K562 (cell line): ENCODE data around the gene SVEP1. TPM values are rescaled to one million over a fixed set of nuclear protein-coding genes. Genes with fewer than 3 reads are reported as not detected.

Experiments used
- ATAC-seq: fragments of 200-7000 bp; cut with Tn5 transposase; 3 replicates; pipeline ENCODE4 v1.9.1; 2020; ENCODE audit warnings: moderate library complexity
- BruUV-seq: library from RNA; stranded (reverse); fragments of 400-500 nt; replicated peaks from 2 replicates; lab custom pipeline; 2021; lab: Mats Ljungman, UMichigan
- CTCF ChIA-PET: fragments of 300-600 bp; formaldehyde crosslinking; extraction: SDS; loops from one replicate; lab custom pipeline; 2021; ENCODE audit warnings: low intra/inter-chr PET ratio; lab: Yijun Ruan, JAX
- POLR2A ChIA-PET: fragments of 300-600, 350-650 bp; sonication (Branson Sonifier 250); formaldehyde crosslinking; extraction: SDS; loops from one replicate; lab custom pipeline; 2021; ENCODE audit warnings: antibody characterized with exemption, inconsistent platforms; lab: Yijun Ruan, JAX
- DNase-seq, 4 experiments: peaks; one replicate each; pipeline versions ENCODE4 v3.0.0 to v3.0.0-alpha.2; 2011 to 2018; ENCODE audit warnings: low spot score in 3 of 4, mixed read lengths in 3 of 4; ENCODE audit errors: extremely low read depth in 1 of 4
- FAIRE-seq: peaks from 2 replicates; lab custom pipeline; 2011; peaks lifted over from hg19 to GRCh38; lab: Jason Lieb, UNC
- H2AFZ ChIP-seq: 2 replicates; pipeline ENCODE4 v1.6.0; 2011; ENCODE audit warnings: low read depth, low read length, control low read depth, inconsistent platforms
- H3K27ac ChIP-seq: fragments of 200-600 bp; 3 replicates; pipeline ENCODE4 v1.8.0; 2011; ENCODE audit warnings: low read depth, mild to moderate bottlenecking, control low read depth, inconsistent platforms, low read length, moderate library complexity, mixed read lengths; ENCODE audit errors: extremely low read depth
- H3K27me3 ChIP-seq, 2 experiments: fragments of 300-600 bp in 1 of 2; 2 replicates in 1 of 2; 3 replicates in 1 of 2; pipeline versions ENCODE4 v1.6.0 to v1.8.0; 2011; ENCODE audit warnings: inconsistent platforms in 2 of 2, low read length in 2 of 2, mild to moderate bottlenecking in 1 of 2, mixed read lengths in 1 of 2, moderate library complexity in 1 of 2; ENCODE audit not compliant: control insufficient read depth in 2 of 2, insufficient read depth in 2 of 2
- H3K36me3 ChIP-seq: fragments of 300-600 bp; 3 replicates; pipeline ENCODE4 v1.8.0; 2011; ENCODE audit warnings: mild to moderate bottlenecking, low read length, inconsistent platforms; ENCODE audit not compliant: control insufficient read depth, insufficient read depth
- H3K4me1 ChIP-seq, 2 experiments: fragments of 200-600 bp in 1 of 2; replicated peaks in 1 of 2; 2 replicates in 1 of 2; 3 replicates in 1 of 2; pipeline versions ENCODE4 v1.5.1 to v1.8.0; 2011; ENCODE audit warnings: inconsistent platforms in 2 of 2, low read length in 2 of 2, mild to moderate bottlenecking in 1 of 2, mixed read lengths in 1 of 2, moderate library complexity in 1 of 2; ENCODE audit not compliant: control insufficient read depth in 2 of 2, insufficient read depth in 2 of 2
- H3K4me2 ChIP-seq: 2 replicates; pipeline ENCODE4 v1.6.1; 2011; ENCODE audit warnings: low read length, control low read depth, inconsistent platforms, mixed read lengths; ENCODE audit not compliant: insufficient read depth
- H3K4me3 ChIP-seq: fragments of 200-600 bp; sonication (generic), shearing (Covaris generic); 2 replicates; pipeline ENCODE4 v1.5.1; 2016; ENCODE audit warnings: control low read depth, inconsistent platforms
- H3K79me2 ChIP-seq: fragments of 200-600 bp; 3 replicates; pipeline ENCODE4 v1.8.0; 2011; ENCODE audit warnings: low read length, inconsistent platforms; ENCODE audit not compliant: control insufficient read depth, insufficient read depth
- H3K9ac ChIP-seq, 2 experiments: 2 replicates each; pipeline versions ENCODE4 v1.6.0 to v1.6.1; 2011; ENCODE audit warnings: low read depth in 2 of 2, low read length in 2 of 2, control low read depth in 1 of 2, inconsistent platforms in 1 of 2, mild to moderate bottlenecking in 1 of 2, mixed read lengths in 1 of 2; ENCODE audit not compliant: insufficient read depth in 1 of 2
- H3K9me1 ChIP-seq: one replicate; pipeline ENCODE4 v1.6.0; 2011; ENCODE audit warnings: inconsistent platforms, mild to moderate bottlenecking, low read length, moderate library complexity; ENCODE audit not compliant: control insufficient read depth, insufficient read depth
- H3K9me3 ChIP-seq: replicated peaks from 2 replicates; pipeline ENCODE4 v1.5.1; 2011; ENCODE audit warnings: low read depth, low read length, inconsistent platforms; ENCODE audit not compliant: control insufficient read depth, insufficient read depth
- H4K20me1 ChIP-seq: replicated peaks from 2 replicates; pipeline ENCODE4 v1.6.1; 2011; ENCODE audit warnings: low read length, inconsistent platforms, mixed read lengths; ENCODE audit not compliant: control insufficient read depth, insufficient read depth
- ELK3 ChIP-seq: fragments of 450-650 bp; formaldehyde crosslinking; IDR thresholded peaks from 2 replicates; pipeline ENCODE4 v1.4.0; 2020; ENCODE audit warnings: mild to moderate bottlenecking
- EP300 ChIP-seq: IDR thresholded peaks from 2 replicates; pipeline ENCODE4 v1.6.1; 2012; ENCODE audit warnings: low read length, improper control_type of control experiment
- FOXA3 ChIP-seq, 2 experiments: fragments of 450-650 bp in 1 of 2; sonication (generic) in 1 of 2; formaldehyde crosslinking; IDR thresholded peaks in 1 of 2; conservative IDR thresholded peaks in 1 of 2; 2 replicates each; pipeline versions ENCODE4 v1.4.0 to v1.8.0; 2020 to 2022; ENCODE audit warnings: mild to moderate bottlenecking in 2 of 2, missing genetic modification reagents in 1 of 2
- HDAC6 ChIP-seq: IDR thresholded peaks from 2 replicates; pipeline ENCODE4 v1.6.1; 2012; ENCODE audit warnings: low read depth, mild to moderate bottlenecking, control low read depth, inconsistent platforms, low read length, moderate library complexity
- TSC22D4 ChIP-seq: fragments of 450-650 bp; IDR thresholded peaks from 2 replicates; pipeline ENCODE4 v1.6.1; 2016; ENCODE audit warnings: missing genetic modification characterization, missing biosample characterization, control low read depth
- U2AF1 ChIP-seq: fragments of 200-400 bp; formaldehyde crosslinking; optimal IDR thresholded peaks from 2 replicates; pipeline ENCODE3; 2017; ENCODE audit warnings: mild to moderate bottlenecking, low read depth, low read length, moderate library complexity
- WGBS: fragments of 100-300 bp; shearing (Covaris generic); methylation state at CpG from one replicate; pipeline ENCODE4 v1.1.6; 2016; ENCODE audit warnings: low coverage, mixed read lengths; ENCODE audit not compliant: insufficient coverage; ENCODE audit errors: missing lambda C conversion rate; 5-methylcytosine and 5-hydroxymethylcytosine counted together
- in situ Hi-C: fragments of 300-500 bp; cut with MboI; formaldehyde crosslinking; loops from 4 replicates; pipeline ENCODE4 v1.15.0; 2018; ENCODE audit warnings: inconsistent platforms, mixed read lengths
- intact Hi-C: fragments of 100-400 bp; cut with micrococcal nuclease; formaldehyde crosslinking; loops from 2 replicates; pipeline ENCODE4 v1.14.2; 2022
- polyA plus RNA-seq, 8 experiments: library from polyadenylated mRNA; depleted of rRNA in 4 of 8; stranded (reverse) in 5 of 8; unstranded in 3 of 8; fragments of >200 nt; fragmentation: Nextera tagmentation in 2 of 8; fragmentation: Illumina TruSeq in 1 of 8; extraction: Ambion mirVana in 2 of 8; extraction: Trizol in 1 of 8; gene quantifications; 2 replicates each; pipeline versions ENCODE4 v1.2.1 to v1.2.3, GENCODE V29; 2011 to 2014; ENCODE audit warnings: inconsistent platforms in 1 of 8, missing spikeins in 1 of 8
- total RNA-seq, 7 experiments: library from RNA; depleted of rRNA in 6 of 7; stranded (reverse); fragments of >200 nt in 6 of 7; fragmentation: Illumina TruSeq in 2 of 7; extraction: Trizol in 2 of 7; gene quantifications; 2 replicates each; pipeline versions ENCODE4 v1.2.1 to v1.2.3, GENCODE V29; 2011 to 2021; ENCODE audit warnings: low replicate concordance in 1 of 7
- TF ChIP-seq, protein P1 (sequence below): sonication (generic); formaldehyde crosslinking; IDR thresholded peaks from 2 replicates; pipeline ENCODE4 v1.8.1; 2023; ENCODE audit warnings: mild to moderate bottlenecking, missing genetic modification reagents
- TF ChIP-seq, protein P2 (sequence below): sonication (generic); formaldehyde crosslinking; IDR thresholded peaks from 2 replicates; pipeline ENCODE4 v1.8.1; 2022; ENCODE audit warnings: missing genetic modification reagents

Gene SVEP1
- total and polyA plus RNA-seq, 9 of the 15 experiments (the other 6 are each of a cell fraction or from before 2014, with no cell fraction given) = 0.20 to 0.84 (median 0.43) TPM

GRCh38 chr9:110606179-110606790 is 26.7 kb upstream of the SVEP1 start (continued):
- no peak for TF ChIP-seq EP300
- TF ChIP-seq FOXA3 (CRISPR knock-in tag; conservative IDR thresholded peaks at IDR 0.05 in 1 of 2, IDR thresholded peaks at IDR 0.05 in 1 of 2) = no peak
- TF ChIP-seq, all 486 proteins: peak for 0

- Histone ChIP-seq H3K4me2 (no peak overlapping the region), H3K9me3 (no peaks in the 10 kb centered on the region), H3K36me3 (no peaks in the 10 kb centered on the region), H3K79me2 (no peaks in the 10 kb centered on the region), H3K4me1 (no peaks in the 10 kb centered on the region), H3K27ac (no peak overlapping the region), H3K27me3 (no peaks in the 10 kb centered on the region), H3K4me3 (no peak overlapping the region), H3K9me1 (no peaks in the 10 kb centered on the region), H2AFZ (no peak overlapping the region), H4K20me1 (no peaks in the 10 kb centered on the region), H3K9ac (no peak overlapping the region)
- no peak for ATAC-seq
- ChIA-PET CTCF (no interaction called here), POLR2A (no interaction called here)
- FAIRE-seq = no peak
- TF ChIP-seq, protein P1, sequence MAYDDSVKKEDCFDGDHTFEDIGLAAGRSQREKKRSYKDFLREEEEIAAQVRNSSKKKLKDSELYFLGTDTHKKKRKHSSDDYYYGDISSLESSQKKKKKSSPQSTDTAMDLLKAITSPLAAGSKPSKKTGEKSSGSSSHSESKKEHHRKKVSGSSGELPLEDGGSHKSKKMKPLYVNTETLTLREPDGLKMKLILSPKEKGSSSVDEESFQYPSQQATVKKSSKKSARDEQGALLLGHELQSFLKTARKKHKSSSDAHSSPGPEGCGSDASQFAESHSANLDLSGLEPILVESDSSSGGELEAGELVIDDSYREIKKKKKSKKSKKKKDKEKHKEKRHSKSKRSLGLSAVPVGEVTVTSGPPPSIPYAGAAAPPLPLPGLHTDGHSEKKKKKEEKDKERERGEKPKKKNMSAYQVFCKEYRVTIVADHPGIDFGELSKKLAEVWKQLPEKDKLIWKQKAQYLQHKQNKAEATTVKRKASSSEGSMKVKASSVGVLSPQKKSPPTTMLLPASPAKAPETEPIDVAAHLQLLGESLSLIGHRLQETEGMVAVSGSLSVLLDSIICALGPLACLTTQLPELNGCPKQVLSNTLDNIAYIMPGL (CRISPR knock-in tag) = no peak
- TF ChIP-seq TSC22D4 (no peak), HDAC6 (no peak), U2AF1 (no peak), ELK3 (CRISPR knock-in tag) (no peak)
- TF ChIP-seq, protein P2, sequence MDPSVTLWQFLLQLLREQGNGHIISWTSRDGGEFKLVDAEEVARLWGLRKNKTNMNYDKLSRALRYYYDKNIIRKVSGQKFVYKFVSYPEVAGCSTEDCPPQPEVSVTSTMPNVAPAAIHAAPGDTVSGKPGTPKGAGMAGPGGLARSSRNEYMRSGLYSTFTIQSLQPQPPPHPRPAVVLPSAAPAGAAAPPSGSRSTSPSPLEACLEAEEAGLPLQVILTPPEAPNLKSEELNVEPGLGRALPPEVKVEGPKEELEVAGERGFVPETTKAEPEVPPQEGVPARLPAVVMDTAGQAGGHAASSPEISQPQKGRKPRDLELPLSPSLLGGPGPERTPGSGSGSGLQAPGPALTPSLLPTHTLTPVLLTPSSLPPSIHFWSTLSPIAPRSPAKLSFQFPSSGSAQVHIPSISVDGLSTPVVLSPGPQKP = no peak
- in situ Hi-C loops (no loop called here), intact Hi-C loops (no loop called here)
- 0% methylated on average over 4 of the region's 4 CpGs for WGBS
- no TSS peak for BruUV-seq
- DNase-seq = no peak
Observed at GRCh38 chr9:110605565-110605964, 26.0 kb upstream of the SVEP1 start.
